H1 (cell line): ENCODE results near the gene SLC66A2. TPM values are rescaled to one million over a fixed set of nuclear protein-coding genes. Genes with fewer than 3 reads are reported as not detected.

Experiments
- CTCF ChIA-PET: fragments of 300-600 bp; sonication (Branson Sonifier 250); formaldehyde crosslinking; loops from one replicate; lab custom pipeline; 2021; ENCODE audit not compliant: partially characterized antibody; lab: Charles Lee
- POLR2A ChIA-PET: fragments of 300-600 bp; sonication (Branson Sonifier 250); formaldehyde crosslinking; loops from one replicate; lab custom pipeline; 2021; ENCODE audit warnings: inconsistent platforms; ENCODE audit not compliant: partially characterized antibody; lab: Charles Lee
- DNase-seq, 2 experiments: peaks; one replicate each; pipeline versions ENCODE4 v3.0.0 to v3.0.0-alpha.2; 2010 to 2022; ENCODE audit warnings: low spot score in 2 of 2, low read depth in 1 of 2, mixed read lengths in 1 of 2
- FAIRE-seq: peaks from 2 replicates; lab custom pipeline; 2011; peaks lifted over from hg19 to GRCh38; lab: Jason Lieb, UNC
- H2AFZ ChIP-seq: 2 replicates; pipeline ENCODE4 v1.8.1; 2012; ENCODE audit warnings: low read length, inconsistent platforms
- H2AK5ac ChIP-seq: 2 replicates; pipeline ENCODE4 v1.6.1; 2013; ENCODE audit warnings: low read depth, low read length
- H2BK120ac ChIP-seq: replicated peaks from 2 replicates; pipeline ENCODE3; 2013; ENCODE audit warnings: low read depth, low read length, inconsistent platforms
- H2BK12ac ChIP-seq: 2 replicates; pipeline ENCODE4 v1.6.1; 2013; ENCODE audit warnings: low read depth, low read length
- H2BK15ac ChIP-seq: 2 replicates; pipeline ENCODE4 v1.6.1; 2013; ENCODE audit warnings: low read length
- H2BK20ac ChIP-seq: 2 replicates; pipeline ENCODE4 v1.6.1; 2013; ENCODE audit warnings: low read length
- H2BK5ac ChIP-seq: 2 replicates; pipeline ENCODE4 v1.6.1; 2013; ENCODE audit warnings: low read depth, low read length
- H3K14ac ChIP-seq: 2 replicates; pipeline ENCODE4 v1.6.1; 2013; ENCODE audit warnings: inconsistent platforms; ENCODE audit not compliant: insufficient read length
- H3K18ac ChIP-seq: 2 replicates; pipeline ENCODE4 v1.6.1; 2013; ENCODE audit warnings: low read length; ENCODE audit errors: extremely low read depth
- H3K23ac ChIP-seq: 2 replicates; pipeline ENCODE4 v1.6.1; 2013; ENCODE audit warnings: inconsistent platforms; ENCODE audit not compliant: insufficient read length
- H3K23me2 ChIP-seq: 2 replicates; pipeline ENCODE4 v1.6.1; 2013; ENCODE audit warnings: low read depth, low read length
- H3K27ac ChIP-seq: 2 replicates; pipeline ENCODE4 v1.6.1; 2011; ENCODE audit warnings: low read depth, low read length, inconsistent platforms
- H3K27me3 ChIP-seq, 4 experiments: replicated peaks in 1 of 4; 1 replicate in 1 of 4; 2 replicates in 3 of 4; pipeline versions ENCODE4 v1.6.1 to v1.8.1; 2011 to 2013; ENCODE audit warnings: low read length in 3 of 4, mild to moderate bottlenecking in 3 of 4, inconsistent platforms in 2 of 4, mixed read lengths in 2 of 4, moderate library complexity in 1 of 4; ENCODE audit not compliant: control insufficient read depth in 3 of 4, insufficient read depth in 3 of 4; ENCODE audit errors: extremely low read depth in 1 of 4
- H3K36me3 ChIP-seq, 4 experiments: 2 replicates each; pipeline versions ENCODE4 v1.6.1 to v1.8.1; 2011 to 2013; ENCODE audit warnings: mild to moderate bottlenecking in 4 of 4, low read length in 3 of 4, moderate library complexity in 2 of 4, control low read depth in 1 of 4, inconsistent platforms in 1 of 4; ENCODE audit not compliant: insufficient read depth in 4 of 4, control insufficient read depth in 2 of 4
- H3K4ac ChIP-seq: replicated peaks from 2 replicates; pipeline ENCODE3; 2013; ENCODE audit warnings: low read length, low read depth, mixed read lengths, inconsistent platforms; ENCODE audit not compliant: insufficient read length
- H3K4me1 ChIP-seq, 4 experiments: replicated peaks in 1 of 4; 1 replicate in 1 of 4; 2 replicates in 3 of 4; pipeline versions ENCODE4 v1.6.1 to v1.8.1; 2011 to 2013; ENCODE audit warnings: low read length in 3 of 4, inconsistent platforms in 2 of 4, mixed read lengths in 1 of 4; ENCODE audit not compliant: insufficient read depth in 4 of 4, control insufficient read depth in 3 of 4
- H3K4me2 ChIP-seq, 2 experiments: 2 replicates each; pipeline versions ENCODE4 v1.6.1 to v1.8.1; 2011 to 2013; ENCODE audit warnings: low read depth in 2 of 2, low read length in 2 of 2, control low read depth in 1 of 2, inconsistent platforms in 1 of 2, mild to moderate bottlenecking in 1 of 2; ENCODE audit not compliant: insufficient read depth in 1 of 2
- H3K4me3 ChIP-seq, 4 experiments: fragments of 200-600, 300-600 bp in 1 of 4; sonication (generic), shearing (Covaris generic), sonication (Bioruptor Twin) in 1 of 4; 2 replicates each; pipeline versions ENCODE4 v1.5.1 to v1.8.1; 2011 to 2016; ENCODE audit warnings: low read length in 4 of 4, low read depth in 3 of 4, control low read depth in 2 of 4, inconsistent platforms in 2 of 4, mild to moderate bottlenecking in 2 of 4, mixed read lengths in 1 of 4, moderate library complexity in 1 of 4; ENCODE audit not compliant: insufficient read depth in 2 of 4; ENCODE audit errors: extremely low read depth in 1 of 4
- H3K56ac ChIP-seq: replicated peaks from 2 replicates; pipeline ENCODE3; 2013; ENCODE audit warnings: low read depth, mild to moderate bottlenecking, mixed read lengths, low read length, inconsistent platforms; ENCODE audit not compliant: insufficient read length
- H3K79me1 ChIP-seq: 2 replicates; pipeline ENCODE4 v1.6.1; 2013; ENCODE audit warnings: low read depth, low read length, control low read depth
- H3K79me2 ChIP-seq, 2 experiments: 2 replicates each; pipeline versions ENCODE4 v1.6.1 to v1.8.1; 2012 to 2013; ENCODE audit warnings: low read length in 2 of 2, mild to moderate bottlenecking in 2 of 2, inconsistent platforms in 1 of 2; ENCODE audit not compliant: insufficient read depth in 2 of 2, control insufficient read depth in 1 of 2
- H3K9ac ChIP-seq, 4 experiments: replicated peaks in 1 of 4; 1 replicate in 1 of 4; 2 replicates in 3 of 4; pipeline versions ENCODE4 v1.6.1 to v1.8.1; 2011 to 2013; ENCODE audit warnings: low read depth in 3 of 4, low read length in 3 of 4, control low read depth in 2 of 4, mild to moderate bottlenecking in 2 of 4, moderate library complexity in 2 of 4, inconsistent platforms in 1 of 4; ENCODE audit errors: extremely low read depth in 1 of 4
- H3K9me3 ChIP-seq, 2 experiments: 2 replicates each; pipeline versions ENCODE4 v1.6.1 to v1.8.1; 2012 to 2013; ENCODE audit warnings: mild to moderate bottlenecking in 2 of 2, moderate library complexity in 2 of 2, control low read depth in 1 of 2, inconsistent platforms in 1 of 2, low read depth in 1 of 2, low read length in 1 of 2, mixed read lengths in 1 of 2; ENCODE audit not compliant: insufficient read depth in 2 of 2
- H4K20me1 ChIP-seq, 2 experiments: replicated peaks in 1 of 2; 2 replicates each; pipeline versions ENCODE3 to v1.8.1; 2011 to 2013; ENCODE audit warnings: inconsistent platforms in 2 of 2, low read length in 2 of 2, mild to moderate bottlenecking in 1 of 2; ENCODE audit not compliant: insufficient read depth in 2 of 2, control insufficient read depth in 1 of 2
- H4K5ac ChIP-seq: 2 replicates; pipeline ENCODE4 v1.6.1; 2013; ENCODE audit warnings: low read length, low read depth, mixed read lengths, inconsistent platforms; ENCODE audit not compliant: insufficient read length
- H4K8ac ChIP-seq: 2 replicates; pipeline ENCODE4 v1.8.0; 2013; ENCODE audit warnings: mild to moderate bottlenecking, moderate library complexity, low read length, inconsistent platforms; ENCODE audit not compliant: insufficient read depth; ENCODE audit errors: extremely low read depth
- H4K91ac ChIP-seq: replicated peaks from 2 replicates; pipeline ENCODE3; 2013; ENCODE audit warnings: low read length, mixed read lengths, inconsistent platforms; ENCODE audit not compliant: insufficient read length
- CEBPB ChIP-seq: IDR thresholded peaks from 2 replicates; pipeline ENCODE4 v1.6.1; 2012; ENCODE audit warnings: low read depth, low read length
- CREB1 ChIP-seq: IDR thresholded peaks from 2 replicates; pipeline ENCODE4 v1.6.1; 2012; ENCODE audit warnings: inconsistent platforms
- CTBP2 ChIP-seq: IDR thresholded peaks from 2 replicates; pipeline ENCODE4 v1.7.0; 2011; ENCODE audit warnings: borderline replicate concordance, mild to moderate bottlenecking, moderate library complexity, mixed read lengths, low read length; ENCODE audit not compliant: insufficient read depth, insufficient read length
- EGR1 ChIP-seq: IDR thresholded peaks from 2 replicates; pipeline ENCODE4 v1.6.1; 2011; ENCODE audit warnings: low read depth, low read length, borderline replicate concordance
- EP300 ChIP-seq, 2 experiments: IDR thresholded peaks; 1 replicate in 1 of 2; 2 replicates in 1 of 2; pipeline ENCODE4 v1.6.1; 2011 to 2012; ENCODE audit warnings: low read depth in 2 of 2, low read length in 2 of 2, mild to moderate bottlenecking in 2 of 2, borderline replicate concordance in 1 of 2, inconsistent platforms in 1 of 2, moderate library complexity in 1 of 2
- HDAC2 ChIP-seq, 2 experiments: fragments of 300-600 bp in 1 of 2; sonication (generic) in 1 of 2; IDR thresholded peaks; 2 replicates each; pipeline ENCODE4 v1.6.1; 2011 to 2012; ENCODE audit warnings: low read depth in 2 of 2, low read length in 2 of 2, mild to moderate bottlenecking in 2 of 2, moderate library complexity in 2 of 2, borderline replicate concordance in 1 of 2, inconsistent platforms in 1 of 2
- SP1 ChIP-seq: IDR thresholded peaks from 2 replicates; pipeline ENCODE4 v1.6.1; 2011; ENCODE audit warnings: low read depth, low read length
- WGBS, 2 experiments: shearing (Covaris generic) in 1 of 2; methylation state at CpG; one replicate each; pipeline versions ENCODE4 v1.1.6 to v1.1.7; 2013 to 2015; ENCODE audit warnings: low lambda C conversion rate in 2 of 2, mixed read lengths in 2 of 2, inconsistent platforms in 1 of 2, low coverage in 1 of 2, missing lambda C conversion rate in 1 of 2; ENCODE audit not compliant: insufficient replicate concordance in 2 of 2, insufficient coverage in 1 of 2, insufficient read length in 1 of 2; ENCODE audit errors: extremely low coverage in 1 of 2, missing lambda C conversion rate in 1 of 2; 5-methylcytosine and 5-hydroxymethylcytosine counted together
- polyA plus RNA-seq, 7 experiments: library from polyadenylated mRNA; depleted of rRNA in 3 of 7; stranded (reverse) in 5 of 7; unstranded in 2 of 7; fragments of >200 nt in 5 of 7; fragments of 200-250 nt in 2 of 7; gene quantifications; 1 replicate in 5 of 7; 2 replicates in 1 of 7; 4 replicates in 1 of 7; pipeline versions ENCODE4 v1.2.1 to v1.2.3, GENCODE V29; 2011 to 2013; ENCODE audit warnings: missing spikeins in 2 of 7, mixed read lengths in 2 of 7
- total RNA-seq: library from RNA; stranded (reverse); fragmentation: NEBNext Ultra II Directional; extraction: Animal tissue kit (Norgen Biotek cat#: 25700); gene quantifications from 2 replicates; pipeline ENCODE4 v1.2.1, GENCODE V29; 2021
- TF ChIP-seq, protein P1 (sequence below): IDR thresholded peaks from 2 replicates; pipeline ENCODE4 v1.6.1; 2011; ENCODE audit warnings: low read depth, mild to moderate bottlenecking, low read length; ENCODE audit not compliant: insufficient read depth

SLC66A2 gene
- total and polyA plus RNA-seq, 2 of the 8 experiments (the other 6 are each of a cell fraction or from before 2014, with no cell fraction given), result 15.0 to 18.9 TPM

DNA sequence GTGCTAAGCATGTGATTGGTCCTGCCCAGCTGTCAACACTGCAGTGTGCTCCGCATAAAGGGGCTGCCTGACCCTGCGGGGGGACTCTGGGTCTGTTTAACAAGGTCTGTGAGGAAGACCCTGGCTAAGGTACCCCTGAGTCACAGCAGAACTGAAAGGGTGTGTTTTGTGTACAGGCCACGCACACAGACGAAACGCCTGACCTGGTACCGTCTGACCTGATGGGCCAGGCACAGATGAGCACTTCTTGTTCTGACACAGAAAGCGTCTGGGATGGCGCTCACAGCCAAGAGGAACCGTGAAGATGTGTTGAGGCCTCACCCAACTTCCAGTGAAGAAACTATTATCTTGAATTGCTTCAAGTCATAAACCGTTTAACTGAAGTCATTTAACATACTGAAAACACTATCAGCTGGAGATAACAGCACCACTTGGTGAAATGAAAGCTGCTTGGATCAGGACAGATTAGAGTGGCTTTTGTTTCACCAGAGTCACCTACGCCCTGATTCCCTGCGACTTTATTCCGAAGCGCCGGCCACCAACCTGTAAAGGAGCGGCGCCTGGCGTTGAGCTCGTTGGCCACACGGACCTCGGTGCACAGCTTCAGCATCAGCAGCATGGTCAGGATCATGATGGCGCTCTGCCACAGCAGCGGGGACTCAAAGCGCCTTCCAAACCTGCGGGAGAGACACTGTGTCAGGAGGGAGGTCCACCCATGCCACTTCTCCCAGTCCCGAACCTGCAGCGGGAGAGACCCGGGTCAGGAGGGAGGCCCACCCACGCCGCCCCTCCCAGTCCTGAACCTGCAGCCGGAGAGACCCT lies 8.5 kb downstream of the SLC66A2 start:
- Histone ChIP-seq H3K79me2 (peaks cover 0 to 3% of the 10 kb centered on the region in 2 experiments; a peak in 1 of 4 replicates), H2AFZ (no peak overlapping the region), H2BK15ac (no peak overlapping the region), H3K27ac (no peak overlapping the region), H3K4me2 (no peak overlapping the region), H4K5ac (no peak overlapping the region), H4K91ac (no peak overlapping the region), H2BK20ac (no peak overlapping the region), H3K23me2 (no peaks in the 10 kb centered on the region), H4K20me1 (peaks cover 5 to 19% of the 10 kb centered on the region in 2 experiments), H3K18ac (no peak overlapping the region), H3K14ac (no peak overlapping the region), H3K23ac (no peak overlapping the region), H3K4me3 (no peak overlapping the region), H3K27me3 (no peaks in the 10 kb centered on the region; a peak in 2 of 7 replicates), H3K56ac (no peak overlapping the region), H4K8ac (no peak overlapping the region), H2BK120ac (no peak overlapping the region), H2BK5ac (no peak overlapping the region), H2BK12ac (no peak overlapping the region), H3K36me3 (no peaks in the 10 kb centered on the region; a peak in 1 of 8 replicates), H3K9ac (no peak overlapping the region), H2AK5ac (no peak overlapping the region), H3K4me1 (peaks cover 0 to 13% (median 8%) of the 10 kb centered on the region in 4 experiments; a peak in 4 of 7 replicates), H3K9me3 (no peaks in the 10 kb centered on the region), H3K79me1 (0 out of 2 replicates have a peak, but pooled peaks cover 3% of the 10 kb centered on the region), H3K4ac (no peak overlapping the region)
- DNase-seq, result no peak
- TF ChIP-seq, protein P1, sequence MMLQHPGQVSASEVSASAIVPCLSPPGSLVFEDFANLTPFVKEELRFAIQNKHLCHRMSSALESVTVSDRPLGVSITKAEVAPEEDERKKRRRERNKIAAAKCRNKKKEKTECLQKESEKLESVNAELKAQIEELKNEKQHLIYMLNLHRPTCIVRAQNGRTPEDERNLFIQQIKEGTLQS, result no peak
- TF ChIP-seq HDAC2 (IDR thresholded peaks at IDR 0.05; ENCODE audit: borderline replicate concordance in 1 of 2, low read depth in 2 of 2, low read length in 2 of 2) (no peak), EGR1 (no peak), CEBPB (no peak), SP1 (no peak), CREB1 (no peak), EP300 (IDR thresholded peaks at IDR 0.05; ENCODE audit: borderline replicate concordance in 1 of 2, low read depth in 2 of 2, low read length in 2 of 2) (no peak), CTBP2 (no peak)
- FAIRE-seq, result no peak
- ChIA-PET CTCF (interaction anchor here (0.7 to 1.7 kb wide), 4 partner anchors 9 to 25 kb away, joined by 3 to 4 read pairs (median 4); no protein-coding TSS in a partner anchor), POLR2A (interaction anchor here (1.6 to 1.7 kb wide), 2 partner anchors 10 to 25 kb away, joined by 3 to 4 read pairs; no protein-coding TSS in a partner anchor)
- WGBS, 2 experiments, result 88% methylated on average over 27 of the region's 31 CpGs; no CpG with 5 or more reads in 1 of the 2 experiments
